ENCODE results near the gene LDB2.

The LDB2 gene

GRCh38 chr4:16867827-16868226, 30.6 kb downstream of the LDB2 start:
- H3K36me3 ChIP-seq = no peaks in the 10 kb centered on the region
- no peak overlapping the region for H3K27ac ChIP-seq
- H3K9me3 ChIP-seq (ENCODE audit: severe bottlenecking) = no peaks in the 10 kb centered on the region
- DNase-seq = no peak
- H3K27me3 ChIP-seq (ENCODE audit: insufficient read depth, low read depth, severe bottlenecking) = peaks cover 25% of the 10 kb centered on the region
- TF ChIP-seq, protein P1, sequence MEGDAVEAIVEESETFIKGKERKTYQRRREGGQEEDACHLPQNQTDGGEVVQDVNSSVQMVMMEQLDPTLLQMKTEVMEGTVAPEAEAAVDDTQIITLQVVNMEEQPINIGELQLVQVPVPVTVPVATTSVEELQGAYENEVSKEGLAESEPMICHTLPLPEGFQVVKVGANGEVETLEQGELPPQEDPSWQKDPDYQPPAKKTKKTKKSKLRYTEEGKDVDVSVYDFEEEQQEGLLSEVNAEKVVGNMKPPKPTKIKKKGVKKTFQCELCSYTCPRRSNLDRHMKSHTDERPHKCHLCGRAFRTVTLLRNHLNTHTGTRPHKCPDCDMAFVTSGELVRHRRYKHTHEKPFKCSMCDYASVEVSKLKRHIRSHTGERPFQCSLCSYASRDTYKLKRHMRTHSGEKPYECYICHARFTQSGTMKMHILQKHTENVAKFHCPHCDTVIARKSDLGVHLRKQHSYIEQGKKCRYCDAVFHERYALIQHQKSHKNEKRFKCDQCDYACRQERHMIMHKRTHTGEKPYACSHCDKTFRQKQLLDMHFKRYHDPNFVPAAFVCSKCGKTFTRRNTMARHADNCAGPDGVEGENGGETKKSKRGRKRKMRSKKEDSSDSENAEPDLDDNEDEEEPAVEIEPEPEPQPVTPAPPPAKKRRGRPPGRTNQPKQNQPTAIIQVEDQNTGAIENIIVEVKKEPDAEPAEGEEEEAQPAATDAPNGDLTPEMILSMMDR (IDR thresholded peaks at IDR 0.05; ENCODE audit: low read depth, low read length) = no peak
- no peak overlapping the region for H3K4me3 ChIP-seq (ENCODE audit: low read depth, low read length)

GRCh38 chr4:16866974-16867373, 31.5 kb downstream of the LDB2 start:
- TF ChIP-seq, protein P1 (IDR thresholded peaks at IDR 0.05; ENCODE audit: low read depth, low read length) = no peak
- H3K27me3 ChIP-seq (ENCODE audit: insufficient read depth, low read depth, severe bottlenecking) = peaks cover 25% of the 10 kb centered on the region
- H3K27ac ChIP-seq = no peak overlapping the region
- DNase-seq = no peak
- H3K9me3 ChIP-seq (ENCODE audit: severe bottlenecking) = no peaks in the 10 kb centered on the region
- H3K36me3 ChIP-seq = no peaks in the 10 kb centered on the region
- H3K4me3 ChIP-seq (ENCODE audit: low read depth, low read length) = no peak overlapping the region

GRCh38 chr4:16865897-16866283, 32.6 kb downstream of the LDB2 start:
- peaks cover 25% of the 10 kb centered on the region for H3K27me3 ChIP-seq (ENCODE audit: insufficient read depth, low read depth, severe bottlenecking)
- TF ChIP-seq, protein P1 (IDR thresholded peaks at IDR 0.05; ENCODE audit: low read depth, low read length) = no peak
- no peaks in the 10 kb centered on the region for H3K36me3 ChIP-seq
- no peak overlapping the region for H3K4me3 ChIP-seq (ENCODE audit: low read depth, low read length)
- H3K9me3 ChIP-seq (ENCODE audit: severe bottlenecking) = no peaks in the 10 kb centered on the region
- no peak for DNase-seq
- H3K27ac ChIP-seq = no peak overlapping the region

DNA sequence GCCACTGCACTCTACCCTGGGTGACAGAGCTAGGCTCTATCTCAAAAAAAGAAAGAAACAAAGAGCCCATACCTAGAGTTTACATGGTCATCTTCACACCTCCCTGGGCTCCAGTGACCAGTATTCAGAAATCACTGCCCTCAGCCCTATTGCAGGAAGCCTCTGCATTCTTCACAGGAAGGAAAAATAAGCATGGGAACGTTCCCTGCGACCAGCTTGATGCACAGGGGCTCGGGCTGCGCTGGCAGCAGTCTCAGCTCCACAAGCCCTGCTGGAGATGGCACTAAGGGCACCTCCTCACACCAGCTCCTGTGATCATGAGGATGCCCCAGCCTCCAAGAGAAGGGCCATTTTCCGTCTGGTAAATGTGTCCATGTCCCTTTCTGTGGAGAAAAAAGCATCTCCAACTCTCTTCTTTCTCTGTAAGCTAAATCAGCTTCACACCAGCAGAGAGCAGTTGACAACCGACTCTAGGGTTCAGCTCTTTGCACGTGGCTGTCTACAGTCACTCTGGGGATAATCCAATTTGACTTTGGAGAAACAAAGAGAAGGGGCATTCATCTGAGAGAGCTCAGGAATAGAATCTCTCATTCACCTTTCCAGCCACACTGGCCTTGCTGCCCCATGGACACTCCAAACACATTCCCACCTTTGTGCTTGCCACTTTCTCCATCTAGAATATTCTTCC, 33.1 kb downstream of the LDB2 start:
- DNase-seq = no peak
- Histone ChIP-seq H3K4me3 (ENCODE audit: low read depth, low read length) (no peak overlapping the region), H3K9me3 (ENCODE audit: severe bottlenecking) (no peaks in the 10 kb centered on the region), H3K27ac (no peak overlapping the region), H3K36me3 (no peaks in the 10 kb centered on the region), H3K27me3 (ENCODE audit: insufficient read depth, low read depth, severe bottlenecking) (peaks cover 21% of the 10 kb centered on the region)
- TF ChIP-seq, protein P1 (IDR thresholded peaks at IDR 0.05; ENCODE audit: low read depth, low read length) = no peak

- H3K9me3 ChIP-seq (ENCODE audit: severe bottlenecking) = no peaks in the 10 kb centered on the region
- peaks cover 20% of the 10 kb centered on the region for H3K27me3 ChIP-seq (ENCODE audit: insufficient read depth, low read depth, severe bottlenecking)
- no peak for DNase-seq
- H3K4me3 ChIP-seq (ENCODE audit: low read depth, low read length) = no peak overlapping the region
- no peak overlapping the region for H3K27ac ChIP-seq
- TF ChIP-seq, protein P1 (IDR thresholded peaks at IDR 0.05; ENCODE audit: low read depth, low read length) = no peak
- H3K36me3 ChIP-seq = no peaks in the 10 kb centered on the region
Observed at GRCh38 chr4:16864199-16864598, 34.2 kb downstream of the LDB2 start.

- no peaks in the 10 kb centered on the region for H3K36me3 ChIP-seq
- no peak overlapping the region for H3K4me3 ChIP-seq (ENCODE audit: low read depth, low read length)
- peaks cover 30% of the 10 kb centered on the region for H3K27me3 ChIP-seq (ENCODE audit: insufficient read depth, low read depth, severe bottlenecking)
- TF ChIP-seq, protein P1 (IDR thresholded peaks at IDR 0.05; ENCODE audit: low read depth, low read length) = no peak
- DNase-seq = no peak
- no peak overlapping the region for H3K27ac ChIP-seq
- H3K9me3 ChIP-seq (ENCODE audit: severe bottlenecking) = no peaks in the 10 kb centered on the region
Observed at GRCh38 chr4:16862697-16863096, 35.7 kb downstream of the LDB2 start.
